ENCODE results near the gene DNAJC27. TPM values are rescaled to one million over a fixed set of nuclear protein-coding genes. Genes with fewer than 3 reads are reported as not detected.

Gene DNAJC27
- total and polyA plus RNA-seq, 2 donors (not counting 1 experiment from before 2014, with no cell fraction given) = 6.0 to 16.6 TPM

- CTCF ChIA-PET = interaction anchor here (0.6 kb wide), 1 partner anchor 58 kb away, joined by 3 read pairs; no protein-coding TSS in a partner anchor
- H3K9ac ChIP-seq (ENCODE audit: low read length) = peak overlapping the region; percentile 47
- POLR2A ChIA-PET = interaction anchor here (0.6 kb wide), 1 partner anchor 796 kb away, joined by 3 read pairs; the partner anchor contains the start of gene FAM228B
These were observed 52.7 kb downstream of the DNAJC27 start for GRCh38 chr2:24919037-24919505.

GRCh38 chr2:24918326-24919036 is 53.3 kb downstream of the DNAJC27 start:
- H3K4me1 ChIP-seq (ENCODE audit: control insufficient read depth in 2 of 2, insufficient read depth in 2 of 2, low read length in 2 of 2) = peaks cover 10 to 16% of the 10 kb centered on the region in 2 donors
- ATAC-seq (ENCODE audit: low read depth) (no peak), DNase-seq (no peak)
- H3K79me2 ChIP-seq (ENCODE audit: control insufficient read depth, insufficient read depth, low read length) = no peaks in the 10 kb centered on the region
- no peak overlapping the region for H3K4me3 ChIP-seq (ENCODE audit: control extremely low read depth in 1 of 5, extremely low read depth in 1 of 5, insufficient read depth in 1 of 5, low read depth in 2 of 5, low read length in 4 of 5)
- ChIA-PET CTCF (interaction anchor here (0.6 kb wide), 1 partner anchor 58 kb away, joined by 3 read pairs; no protein-coding TSS in a partner anchor), POLR2A (no interaction called here)
- no peaks in the 10 kb centered on the region for H3K27me3 ChIP-seq (replicated peaks in 1 of 4; ENCODE audit: control extremely low read depth in 1 of 4, control insufficient read depth in 3 of 4, insufficient read depth in 4 of 4, low read length in 3 of 4)
- peak overlapping the region; percentile 94 for H3K4me2 ChIP-seq (replicated peaks; ENCODE audit: low read depth, low read length, poor library complexity, severe bottlenecking)
- Mint-ChIP-seq H3K27me3 (no peaks in the 10 kb centered on the region), H3K9me3 (ENCODE audit: insufficient read depth) (no peaks in the 10 kb centered on the region), H3K4me3 (peak overlapping the region; percentile 94), H3K27ac (no peak overlapping the region), H3K4me1 (peaks cover 23% of the 10 kb centered on the region)
- WGBS (ENCODE audit: insufficient coverage) = 96% methylated on average over 42 of the region's 42 CpGs
- TF ChIP-seq, protein P1, sequence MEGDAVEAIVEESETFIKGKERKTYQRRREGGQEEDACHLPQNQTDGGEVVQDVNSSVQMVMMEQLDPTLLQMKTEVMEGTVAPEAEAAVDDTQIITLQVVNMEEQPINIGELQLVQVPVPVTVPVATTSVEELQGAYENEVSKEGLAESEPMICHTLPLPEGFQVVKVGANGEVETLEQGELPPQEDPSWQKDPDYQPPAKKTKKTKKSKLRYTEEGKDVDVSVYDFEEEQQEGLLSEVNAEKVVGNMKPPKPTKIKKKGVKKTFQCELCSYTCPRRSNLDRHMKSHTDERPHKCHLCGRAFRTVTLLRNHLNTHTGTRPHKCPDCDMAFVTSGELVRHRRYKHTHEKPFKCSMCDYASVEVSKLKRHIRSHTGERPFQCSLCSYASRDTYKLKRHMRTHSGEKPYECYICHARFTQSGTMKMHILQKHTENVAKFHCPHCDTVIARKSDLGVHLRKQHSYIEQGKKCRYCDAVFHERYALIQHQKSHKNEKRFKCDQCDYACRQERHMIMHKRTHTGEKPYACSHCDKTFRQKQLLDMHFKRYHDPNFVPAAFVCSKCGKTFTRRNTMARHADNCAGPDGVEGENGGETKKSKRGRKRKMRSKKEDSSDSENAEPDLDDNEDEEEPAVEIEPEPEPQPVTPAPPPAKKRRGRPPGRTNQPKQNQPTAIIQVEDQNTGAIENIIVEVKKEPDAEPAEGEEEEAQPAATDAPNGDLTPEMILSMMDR (IDR thresholded peaks at IDR 0.05) = no peak
- no peak for TF ChIP-seq EZH2 (IDR thresholded peaks at IDR 0.05; ENCODE audit: borderline replicate concordance, insufficient read depth, low read depth, low read length, poor library complexity, severe bottlenecking)
- no peak overlapping the region for H3K27ac ChIP-seq (ENCODE audit: low read length in 2 of 2)
- intact Hi-C loops (cut with micrococcal nuclease) = no loop called here
- no peaks in the 10 kb centered on the region for H4K20me1 ChIP-seq (ENCODE audit: control insufficient read depth, insufficient read depth, low read length, poor library complexity, severe bottlenecking)
- H2AFZ ChIP-seq (ENCODE audit: insufficient read depth, low read depth, low read length, poor library complexity, severe bottlenecking) = no peak overlapping the region
- H3K9me3 ChIP-seq (ENCODE audit: control extremely low read depth in 1 of 3, control insufficient read depth in 2 of 3, insufficient read depth in 1 of 3, low read length in 2 of 3) = no peaks in the 10 kb centered on the region
- no peak overlapping the region for H3K9ac ChIP-seq (ENCODE audit: low read length)
- H3K36me3 ChIP-seq (replicated peaks in 1 of 2; ENCODE audit: control extremely low read depth in 1 of 2, control insufficient read depth in 1 of 2, extremely low read depth in 1 of 2, insufficient read depth in 2 of 2, low read length in 1 of 2) = no peaks in the 10 kb centered on the region

More at GRCh38 chr2:24919037-24919505, 52.7 kb downstream of the DNAJC27 start:
- Histone ChIP-seq H3K9me3 (ENCODE audit: control extremely low read depth in 1 of 3, control insufficient read depth in 2 of 3, insufficient read depth in 1 of 3, low read length in 2 of 3) (no peaks in the 10 kb centered on the region), H3K36me3 (replicated peaks in 1 of 2; ENCODE audit: control extremely low read depth in 1 of 2, control insufficient read depth in 1 of 2, extremely low read depth in 1 of 2, insufficient read depth in 2 of 2, low read length in 1 of 2) (no peaks in the 10 kb centered on the region), H3K4me1 (ENCODE audit: control insufficient read depth in 2 of 2, insufficient read depth in 2 of 2, low read length in 2 of 2) (peaks cover 10 to 16% of the 10 kb centered on the region in 2 donors), H2AFZ (ENCODE audit: insufficient read depth, low read depth, low read length, poor library complexity, severe bottlenecking) (peak overlapping the region; percentile 58), H3K4me2 (replicated peaks; ENCODE audit: low read depth, low read length, poor library complexity, severe bottlenecking) (peak overlapping the region; percentile 94), H4K20me1 (ENCODE audit: control insufficient read depth, insufficient read depth, low read length, poor library complexity, severe bottlenecking) (no peaks in the 10 kb centered on the region), H3K79me2 (ENCODE audit: control insufficient read depth, insufficient read depth, low read length) (no peaks in the 10 kb centered on the region), H3K27ac (ENCODE audit: low read length in 2 of 2) (no peak overlapping the region), H3K4me3 (ENCODE audit: control extremely low read depth in 1 of 5, extremely low read depth in 1 of 5, insufficient read depth in 1 of 5, low read depth in 2 of 5, low read length in 4 of 5) (peak overlapping the region in 3 of 5 experiments; percentile 37 to 66 (median 48)), H3K27me3 (replicated peaks in 1 of 4; ENCODE audit: control extremely low read depth in 1 of 4, control insufficient read depth in 3 of 4, insufficient read depth in 4 of 4, low read length in 3 of 4) (no peaks in the 10 kb centered on the region)
- no peak for ATAC-seq (ENCODE audit: low read depth)
- H3K27ac Mint-ChIP-seq = peak overlapping the region; percentile 79
- peak; percentile 45 for DNase-seq
- no peaks in the 10 kb centered on the region for H3K27me3 Mint-ChIP-seq
- H3K4me3 Mint-ChIP-seq = peak overlapping the region; percentile 94
- no peaks in the 10 kb centered on the region for H3K9me3 Mint-ChIP-seq (ENCODE audit: insufficient read depth)
- WGBS (ENCODE audit: insufficient coverage) = 34% methylated on average over 13 of the region's 13 CpGs
- intact Hi-C loops (cut with micrococcal nuclease) = no loop called here
- TF ChIP-seq, protein P1 (IDR thresholded peaks at IDR 0.05) = no peak
- no peak for TF ChIP-seq EZH2 (IDR thresholded peaks at IDR 0.05; ENCODE audit: borderline replicate concordance, insufficient read depth, low read depth, low read length, poor library complexity, severe bottlenecking)
- peaks cover 23% of the 10 kb centered on the region for H3K4me1 Mint-ChIP-seq

Measured in B cell (primary cell).